Smooth muscle cell (in vitro differentiated cells): Measurements from ENCODE around the gene SMC1A. TPM values are rescaled to one million over a fixed set of nuclear protein-coding genes. Genes with fewer than 3 reads are reported as not detected.
A peak's percentile ranks its signal among the peaks of the same experiment; 100 is the strongest.

Experiments
- DNase-seq: peaks from one replicate; lab custom pipeline; 2025; ENCODE audit not compliant: unreplicated experiment; lab: John Stamatoyannopoulos, UW
- H2AFZ ChIP-seq: fragments of 200-600 bp; sonication (generic); 2 replicates; pipeline ENCODE4 v1.6.0; 2016; ENCODE audit warnings: antibody characterized with exemption, low read depth, mild to moderate bottlenecking
- H3F3A ChIP-seq: fragments of 200-600 bp; sonication (generic); 2 replicates; pipeline ENCODE4 v1.6.0; 2017; ENCODE audit warnings: antibody characterized with exemption, low read depth
- H3K27ac ChIP-seq: fragments of 200-600 bp; sonication (generic); 2 replicates; pipeline ENCODE4 v1.5.1; 2016; ENCODE audit warnings: low read depth, mild to moderate bottlenecking
- H3K27me3 ChIP-seq: fragments of 200-600 bp; sonication (generic); 2 replicates; pipeline ENCODE4 v1.6.1; 2016; ENCODE audit warnings: low read depth, mild to moderate bottlenecking
- H3K36me3 ChIP-seq: fragments of 200-600 bp; sonication (generic); 2 replicates; pipeline ENCODE4 v1.5.1; 2016; ENCODE audit warnings: low read depth
- H3K4me1 ChIP-seq: fragments of 200-600 bp; sonication (generic); 2 replicates; pipeline ENCODE4 v1.5.1; 2016; ENCODE audit warnings: low read depth
- H3K4me2 ChIP-seq: fragments of 200-600 bp; sonication (generic); 2 replicates; pipeline ENCODE4 v1.6.0; 2016; ENCODE audit warnings: mild to moderate bottlenecking
- H3K4me3 ChIP-seq: fragments of 200-600 bp; sonication (generic); 2 replicates; pipeline ENCODE4 v1.5.1; 2016; ENCODE audit warnings: mild to moderate bottlenecking
- H3K79me2 ChIP-seq: fragments of 200-600 bp; sonication (generic); 2 replicates; pipeline ENCODE4 v1.6.0; 2016; ENCODE audit warnings: low read depth, mild to moderate bottlenecking
- H3K9ac ChIP-seq: fragments of 200-600 bp; sonication (generic); 2 replicates; pipeline ENCODE4 v1.6.0; 2016; ENCODE audit warnings: low read depth
- H3K9me3 ChIP-seq: fragments of 200-600 bp; sonication (generic); replicated peaks from 2 replicates; pipeline ENCODE4 v1.5.1; 2016; ENCODE audit warnings: low read depth
- H4K20me1 ChIP-seq: fragments of 200-600 bp; sonication (generic); 2 replicates; pipeline ENCODE4 v1.6.0; 2016; ENCODE audit warnings: low read depth
- CTCF ChIP-seq: fragments of 200-600 bp; sonication (generic); IDR thresholded peaks from 2 replicates; pipeline ENCODE4 v1.5.1; 2017; ENCODE audit warnings: borderline replicate concordance, mild to moderate bottlenecking, antibody characterized with exemption; ENCODE audit not compliant: insufficient read depth, poor library complexity, severe bottlenecking
- WGBS: methylation state at CpG from one replicate; pipeline ENCODE4 v1.1.7; 2016; ENCODE audit warnings: low lambda C conversion rate; 5-methylcytosine and 5-hydroxymethylcytosine counted together
- polyA plus RNA-seq: library from polyadenylated mRNA; unstranded; fragments of >200 nt; fragmentation: Nextera tagmentation; extraction: Ambion mirVana; gene quantifications from 2 replicates; pipeline ENCODE4 v1.2.1, GENCODE V29; 2016
- total RNA-seq: library from RNA; depleted of rRNA; stranded (reverse); fragments of >200 nt; gene quantifications from 2 replicates; pipeline ENCODE4 v1.2.3, GENCODE V29; 2014

SMC1A gene
- total and polyA plus RNA-seq, 2 experiments from 2014 or later: 18.3 to 19.7 TPM

DNA sequence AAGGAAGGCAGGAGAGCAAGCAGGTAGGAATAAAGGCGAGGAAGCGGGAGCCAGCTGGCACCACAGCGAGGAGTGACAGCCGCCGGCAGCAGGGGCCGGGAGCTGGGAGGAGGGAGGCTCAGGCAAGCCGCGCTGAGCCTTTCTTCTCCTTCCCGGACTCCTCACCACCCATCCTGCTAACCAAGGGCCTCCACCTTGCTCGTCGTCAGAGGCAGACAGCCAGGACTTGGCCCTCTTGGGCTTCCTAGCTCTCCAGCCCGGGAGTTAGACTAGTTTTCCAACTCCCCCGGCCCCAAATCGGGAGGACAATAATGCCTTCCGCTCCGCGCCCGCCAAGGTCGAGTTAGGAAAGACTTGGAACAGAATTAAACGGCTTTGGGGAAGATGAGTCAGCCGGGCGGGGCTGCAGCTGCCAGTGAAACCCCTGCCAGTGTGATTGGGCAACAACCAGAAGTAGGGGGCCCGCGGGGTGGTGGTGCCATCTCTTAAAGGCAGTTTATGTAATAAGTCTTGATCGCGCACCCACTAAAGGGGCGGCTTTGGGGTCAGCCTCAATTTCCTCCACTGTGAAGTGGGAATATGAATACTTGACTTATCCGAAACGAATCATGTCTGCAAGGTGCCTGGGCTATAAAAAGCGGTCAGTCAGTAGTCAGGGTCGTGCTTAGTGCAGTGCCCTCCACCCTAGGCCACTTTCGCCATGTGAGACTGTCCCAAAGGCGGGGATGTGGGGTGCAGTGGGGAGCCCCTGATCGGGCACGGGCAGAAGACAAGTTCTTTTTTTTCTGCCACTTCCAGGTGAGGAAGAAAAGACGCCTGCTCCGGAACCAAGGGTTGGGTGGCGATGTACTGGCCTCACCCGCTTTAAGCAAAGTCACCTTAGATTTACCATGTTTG lies 18.4 kb upstream of the SMC1A start:
- Histone ChIP-seq H3K9me3 (no peaks in the 10 kb centered on the region), H3K9ac (no peak overlapping the region), H3K27ac (peak overlapping the region; percentile 19), H2AFZ (peak overlapping the region; percentile 87), H3K4me3 (peak overlapping the region; percentile 43), H3K36me3 (no peaks in the 10 kb centered on the region), H4K20me1 (no peaks in the 10 kb centered on the region), H3K4me2 (peak overlapping the region; percentile 85), H3K79me2 (no peaks in the 10 kb centered on the region), H3K27me3 (no peaks in the 10 kb centered on the region), H3F3A (no peaks in the 10 kb centered on the region), H3K4me1 (no peaks in the 10 kb centered on the region)
- TF ChIP-seq CTCF: no peak
- WGBS: 49% methylated on average over 39 of the region's 39 CpGs
- peak; percentile 7 for DNase-seq

DNA sequence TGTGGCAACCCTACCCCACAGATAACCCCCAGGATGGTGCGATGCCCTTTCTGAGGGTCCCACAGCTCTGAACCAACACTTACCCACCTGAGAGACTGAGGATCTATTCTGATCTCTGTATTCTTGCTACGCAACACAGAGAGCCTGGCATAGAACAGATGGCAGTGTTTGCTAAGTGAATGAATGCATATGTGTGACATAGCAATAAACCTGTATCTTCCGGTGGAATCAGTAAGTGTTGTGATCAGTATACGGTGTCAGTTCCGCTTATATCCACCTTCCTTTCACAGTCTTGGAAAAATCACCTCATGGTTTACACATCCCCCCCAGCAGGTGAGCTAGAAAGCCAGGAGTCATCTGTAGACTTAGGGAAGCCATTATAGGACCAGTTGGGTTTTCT lies 17.6 kb upstream of the SMC1A start:
- Histone ChIP-seq H3K4me2 (peak overlapping the region; percentile 85), H3K9ac (no peak overlapping the region), H2AFZ (peak overlapping the region; percentile 59), H3K79me2 (no peaks in the 10 kb centered on the region), H3K36me3 (no peaks in the 10 kb centered on the region), H3K4me1 (no peaks in the 10 kb centered on the region), H3F3A (no peaks in the 10 kb centered on the region), H4K20me1 (no peaks in the 10 kb centered on the region), H3K4me3 (no peak overlapping the region), H3K27ac (no peak overlapping the region), H3K27me3 (no peaks in the 10 kb centered on the region), H3K9me3 (no peaks in the 10 kb centered on the region)
- WGBS: 90% methylated on average over 5 of the region's 5 CpGs
- no peak for DNase-seq
- no peak for TF ChIP-seq CTCF

- H3K36me3 ChIP-seq: no peaks in the 10 kb centered on the region
- WGBS: 75% methylated on average over 1 of the region's 1 CpG
- DNase-seq: no peak
Measured at GRCh38 chrX:53438832-53439230, 16.4 kb upstream of the SMC1A start.

More at GRCh38 chrX:53438832-53439230, 16.4 kb upstream of the SMC1A start:
- Histone ChIP-seq H3K4me1 (no peaks in the 10 kb centered on the region), H3K9me3 (no peaks in the 10 kb centered on the region), H3F3A (no peaks in the 10 kb centered on the region), H3K27ac (no peak overlapping the region), H3K4me2 (no peak overlapping the region), H3K9ac (no peak overlapping the region), H3K4me3 (no peak overlapping the region), H4K20me1 (no peaks in the 10 kb centered on the region), H2AFZ (no peak overlapping the region), H3K27me3 (no peaks in the 10 kb centered on the region), H3K79me2 (no peaks in the 10 kb centered on the region)
- no peak for TF ChIP-seq CTCF
